GM21723 (cell line): ENCODE data around the gene MACF1.

Experiments
- ATAC-seq: cut with Tn5 transposase; IDR thresholded peaks from one replicate; pipeline ENCODE4 v1.9.1; 2021; ENCODE audit warnings: mild to moderate bottlenecking, moderate library complexity; ENCODE audit not compliant: unreplicated experiment

Gene MACF1

DNA sequence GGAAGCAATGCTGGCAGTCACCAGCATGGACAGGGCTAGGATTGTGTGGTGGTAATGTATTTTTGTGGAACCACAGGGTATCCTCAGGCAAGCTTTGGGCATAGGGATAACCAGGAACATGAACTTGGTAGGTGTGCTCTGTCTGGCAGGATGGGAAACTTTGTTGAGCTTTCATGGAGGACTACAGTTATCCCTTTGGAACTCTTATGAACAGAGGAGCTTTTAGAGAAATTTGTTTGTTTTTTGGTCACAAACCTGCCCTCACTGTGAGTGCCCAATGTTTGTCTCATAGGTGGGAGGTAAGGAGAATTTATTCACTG lies 54.4 kb downstream of the MACF1 start:
- ATAC-seq: no peak

GRCh38 chr1:39261712-39262221 lies 57.3 kb downstream of the MACF1 start:
- no peak for ATAC-seq

DNA sequence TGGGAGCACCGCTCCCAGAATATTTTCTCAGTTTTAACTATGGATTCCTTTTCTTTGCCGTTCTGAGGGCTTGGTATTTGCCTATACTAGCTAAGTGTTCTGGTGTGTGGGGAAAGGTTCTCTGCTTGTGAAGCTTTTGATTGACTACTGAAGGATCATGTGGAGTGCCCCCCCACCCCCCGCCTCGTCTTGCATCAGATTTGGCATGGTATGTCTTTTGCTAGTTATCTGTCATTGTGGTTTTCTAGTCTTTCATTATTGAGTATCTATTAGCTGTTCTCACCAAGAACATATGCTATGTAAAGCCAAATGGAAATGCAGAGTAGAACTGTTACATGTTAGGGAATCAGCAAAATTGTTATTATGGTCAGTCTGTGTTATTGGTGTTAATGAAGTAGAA lies 58.3 kb downstream of the MACF1 start:
- no peak for ATAC-seq

DNA sequence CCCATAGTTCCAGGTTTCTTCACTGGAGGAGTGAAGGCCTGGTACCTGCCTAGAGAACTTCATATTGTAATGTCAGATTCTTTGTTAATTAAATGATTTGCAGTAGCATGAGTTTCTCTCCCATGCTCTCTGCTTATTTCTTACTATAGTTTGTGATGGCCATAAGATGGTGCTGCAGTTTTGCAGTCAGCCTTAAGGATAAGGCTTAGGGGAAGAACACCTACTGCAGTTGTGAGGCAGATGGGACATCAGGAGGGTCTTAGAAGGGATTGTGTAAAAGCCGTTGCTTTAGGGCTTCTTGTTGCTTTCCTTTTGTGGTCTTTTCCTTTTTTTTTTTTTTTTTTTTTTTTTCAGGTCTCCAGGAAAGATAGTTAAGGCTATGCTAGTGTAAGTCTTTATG lies 61.8 kb downstream of the MACF1 start:
- ATAC-seq: no peak

GRCh38 chr1:39266792-39267191 lies 62.3 kb downstream of the MACF1 start:
- ATAC-seq: no peak

- ATAC-seq: no peak
Observed at GRCh38 chr1:39268112-39268581, 63.7 kb downstream of the MACF1 start.

DNA sequence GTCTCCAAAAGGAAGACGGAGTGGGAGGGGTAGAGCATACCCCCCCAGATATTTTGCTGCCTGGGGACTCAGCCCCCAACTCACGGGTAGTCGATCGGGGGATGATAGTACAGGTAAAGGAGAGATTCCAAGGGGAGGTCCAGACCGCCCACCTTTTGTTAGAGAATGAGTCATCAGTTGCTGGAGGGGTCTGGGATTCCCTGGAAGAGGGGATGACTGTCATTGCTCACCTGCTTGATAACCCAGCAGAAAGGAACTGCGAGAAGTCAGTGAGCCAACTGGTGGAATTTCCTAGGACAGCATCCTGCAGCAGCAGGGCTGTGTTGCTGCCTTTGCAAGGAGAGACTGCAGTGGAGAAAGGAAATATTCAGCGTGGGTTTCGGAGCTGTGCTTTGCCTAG lies 64.4 kb downstream of the MACF1 start:
- no peak for ATAC-seq

DNA sequence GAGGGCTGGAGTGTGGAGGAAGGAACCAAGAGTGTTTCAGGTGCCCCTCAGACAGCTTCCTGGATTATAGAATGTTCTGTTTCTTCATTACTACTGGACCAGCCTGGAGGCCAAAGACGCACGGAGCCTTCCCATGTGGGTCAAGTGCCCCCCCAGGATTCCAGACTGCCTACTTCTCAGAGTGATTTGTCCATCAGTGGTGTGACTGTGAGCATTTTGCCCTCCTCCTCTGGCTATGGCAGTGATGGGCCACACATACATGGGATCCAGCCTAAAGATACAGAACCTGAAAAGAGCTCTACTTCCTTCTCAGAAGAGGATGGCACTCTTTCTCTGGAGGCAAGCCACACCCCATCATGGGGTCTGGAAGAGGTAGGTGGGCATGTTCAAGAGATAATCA lies 64.9 kb downstream of the MACF1 start:
- ATAC-seq: peak; percentile 19

DNA sequence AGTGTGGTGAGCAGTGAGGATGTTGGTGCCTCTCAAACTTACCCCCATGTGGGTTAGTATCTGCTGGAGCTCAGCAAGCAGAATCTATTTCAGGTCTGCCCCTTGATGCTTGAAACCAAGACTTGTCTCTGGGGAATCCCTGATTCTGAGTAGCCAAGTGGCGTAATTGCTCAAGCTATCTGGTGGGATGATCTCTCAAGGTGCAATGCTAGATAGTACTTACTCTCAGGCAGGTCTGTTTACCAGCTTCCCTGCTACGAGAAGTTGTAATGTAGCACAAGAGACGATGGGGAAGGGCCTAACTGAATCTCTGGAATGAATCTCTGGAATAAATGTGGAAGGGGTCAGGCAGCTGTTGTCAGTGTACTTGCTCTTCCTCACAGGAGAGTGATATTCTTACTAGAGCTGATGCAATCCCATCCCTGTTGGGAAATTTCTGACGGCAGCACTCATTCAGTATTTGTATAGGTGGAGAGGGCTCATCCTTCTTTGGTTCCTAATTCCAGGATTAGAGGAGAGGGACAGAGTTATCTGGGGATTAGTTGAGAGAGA lies 65.4 kb downstream of the MACF1 start:
- peak; percentile 66 for ATAC-seq

DNA sequence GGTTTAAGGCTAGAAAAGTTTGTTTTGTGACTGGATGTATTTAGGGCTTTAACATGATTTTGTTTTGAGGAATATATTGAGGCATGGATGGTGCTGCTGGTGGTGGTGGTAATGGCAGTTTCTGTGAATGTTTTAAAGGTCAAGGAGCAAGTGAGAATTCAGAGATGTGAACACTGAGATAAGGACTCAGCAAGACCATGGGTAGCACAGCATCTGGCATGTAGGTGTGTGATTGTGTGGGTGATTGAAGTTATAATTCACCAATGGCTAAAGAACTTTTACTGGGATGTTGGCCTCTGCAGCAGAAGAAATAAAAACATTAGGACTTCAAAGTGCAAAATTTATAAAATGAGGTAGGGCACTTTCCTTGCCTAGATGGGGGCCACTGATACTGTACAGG lies 65.9 kb downstream of the MACF1 start:
- no peak for ATAC-seq

- ATAC-seq: peak; percentile 50
Observed at GRCh38 chr1:39272027-39272797, 67.7 kb downstream of the MACF1 start.

- ATAC-seq: no peak
Observed at GRCh38 chr1:39272798-39273469, 68.4 kb downstream of the MACF1 start.

DNA sequence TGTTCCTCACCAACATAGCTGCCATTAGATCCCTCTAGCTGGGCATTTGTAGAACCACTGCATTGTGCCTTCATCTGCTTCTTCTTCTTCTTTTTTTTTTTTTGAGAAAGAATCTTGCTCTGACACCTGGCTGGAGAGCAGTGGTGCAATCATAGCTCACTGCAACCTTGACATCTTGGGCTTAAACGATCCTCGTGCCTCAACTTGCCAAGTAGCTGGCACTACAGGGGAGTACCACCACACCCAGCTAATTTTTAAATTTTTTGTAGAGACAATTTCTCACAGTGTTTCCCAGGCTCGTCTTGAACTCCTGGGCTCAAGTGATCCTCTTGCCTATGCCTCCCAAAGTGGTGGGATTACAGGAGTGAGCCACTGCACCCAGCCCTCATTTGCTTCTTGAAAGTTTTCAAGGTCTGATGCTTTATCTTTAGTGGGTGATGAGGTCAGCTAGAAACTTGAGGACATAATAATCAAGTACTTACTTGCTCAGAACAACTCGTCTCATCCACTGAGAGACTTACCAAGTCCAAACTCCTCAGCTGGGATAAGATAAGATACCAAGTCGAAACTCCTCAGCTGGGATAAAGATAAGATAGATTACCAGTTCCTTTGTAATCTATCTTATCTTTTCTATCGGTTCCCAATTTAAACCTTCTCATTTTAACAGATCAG lies 71.5 kb downstream of the MACF1 start:
- ATAC-seq: no peak

DNA sequence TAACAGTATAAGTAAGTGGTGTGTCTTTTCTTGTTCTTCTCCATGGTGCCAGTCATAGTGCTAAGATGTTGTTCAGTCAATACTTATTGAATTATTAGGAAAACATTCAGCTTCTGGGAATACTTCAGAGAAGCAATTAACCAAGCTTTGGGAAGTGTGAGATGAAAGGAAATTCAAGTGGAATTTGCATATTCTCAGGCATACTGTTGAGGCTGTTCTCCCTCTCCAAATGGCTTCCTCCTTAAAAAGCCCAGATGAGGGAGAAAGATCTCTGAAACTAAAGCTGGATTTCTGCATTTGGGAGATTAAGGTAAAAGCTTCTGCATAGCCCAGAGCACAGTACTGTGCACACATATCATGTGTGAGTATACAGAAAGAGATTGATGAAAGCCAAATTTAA lies 73.4 kb downstream of the MACF1 start:
- no peak for ATAC-seq

- no peak for ATAC-seq
Observed at GRCh38 chr1:39282537-39283216, 78.2 kb downstream of the MACF1 start.

DNA sequence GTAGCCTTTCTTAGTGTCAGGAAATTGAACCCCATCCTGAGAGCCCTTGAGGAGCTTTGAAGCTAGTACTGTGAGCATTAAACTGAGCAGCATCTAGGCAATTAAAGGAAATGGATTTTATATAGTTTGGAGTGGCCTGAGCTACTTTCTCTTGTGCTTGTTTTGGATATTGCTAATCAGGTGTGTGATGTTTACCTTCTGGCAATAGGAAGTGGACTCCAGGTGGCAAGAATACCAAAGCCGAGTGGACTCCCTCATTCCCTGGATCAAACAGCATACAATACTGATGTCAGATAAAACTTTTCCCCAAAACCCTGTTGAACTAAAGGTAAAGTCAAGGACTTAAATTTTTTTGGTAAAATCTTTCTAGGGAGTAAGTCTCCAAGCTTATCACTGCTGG lies 79.4 kb downstream of the MACF1 start:
- ATAC-seq: no peak

DNA sequence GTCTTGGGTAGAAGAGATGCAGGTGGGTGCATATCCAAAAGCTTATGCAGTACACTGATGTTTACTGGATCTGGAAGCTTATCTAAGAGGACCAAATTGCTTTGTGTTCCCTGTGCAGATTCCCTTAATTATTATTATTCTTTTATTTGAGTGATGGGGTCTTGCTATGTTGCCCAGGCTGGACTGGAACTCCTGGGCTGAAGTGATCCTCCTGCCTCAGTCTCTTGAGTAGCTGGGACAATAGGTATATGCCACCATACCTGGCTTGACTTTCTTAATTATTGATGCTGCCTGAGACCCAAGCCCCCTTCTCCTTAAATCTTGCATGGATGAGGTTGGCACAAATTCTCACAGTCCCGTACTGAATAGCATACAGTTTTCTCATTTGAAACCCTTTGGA lies 83.0 kb downstream of the MACF1 start:
- no peak for ATAC-seq

DNA sequence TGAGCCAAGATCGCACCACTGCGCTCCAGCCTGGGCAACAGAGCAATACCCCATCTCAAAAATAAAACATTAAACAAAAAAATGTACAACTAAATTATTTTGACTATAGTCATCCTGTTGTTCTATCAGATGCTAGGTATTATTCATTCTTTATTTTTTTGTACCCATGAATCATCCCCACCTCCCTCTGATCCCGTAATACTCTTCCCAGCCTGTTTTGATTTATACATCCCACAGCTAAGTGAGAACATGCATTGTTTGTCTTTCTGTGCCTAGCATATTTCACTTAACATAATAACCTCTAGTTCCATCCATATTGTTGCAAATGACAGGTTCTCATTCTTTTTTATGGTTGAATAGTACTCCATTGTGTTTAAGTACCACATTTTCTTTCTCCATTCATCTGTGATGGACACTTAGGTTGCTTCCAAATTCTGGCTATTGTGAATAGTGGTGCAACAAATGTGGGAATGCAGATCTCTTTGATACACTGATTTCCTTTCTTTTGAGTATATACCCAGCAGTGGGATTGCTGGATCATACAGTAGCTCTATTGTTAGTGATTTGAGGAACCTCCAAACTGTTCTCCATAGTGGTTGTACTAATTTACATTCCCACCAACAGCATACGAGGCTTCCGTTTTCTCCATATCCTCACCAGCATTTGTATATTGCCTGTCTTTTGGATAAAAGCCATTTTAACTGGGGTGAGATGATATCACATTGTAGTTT lies 84.4 kb downstream of the MACF1 start:
- ATAC-seq: no peak

DNA sequence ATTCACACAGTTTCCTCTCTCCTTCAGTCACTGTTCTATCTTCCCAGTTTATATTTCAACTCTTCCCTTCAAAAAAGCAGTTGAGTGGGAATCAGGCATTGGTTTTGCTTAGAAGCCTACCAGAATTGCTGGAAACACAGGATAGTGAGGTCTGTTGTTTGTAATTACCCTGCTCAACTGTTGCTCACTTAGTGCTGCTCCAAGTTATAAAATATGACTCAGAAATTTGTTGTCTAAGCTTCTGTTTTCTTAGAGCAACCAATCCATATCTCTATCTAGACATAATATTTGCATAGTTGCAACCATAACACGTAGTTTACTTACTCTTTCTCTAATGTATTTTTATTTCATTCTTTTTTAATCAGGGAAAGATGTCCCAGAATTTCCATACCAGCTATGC lies 87.9 kb downstream of the MACF1 start:
- ATAC-seq: no peak

- ATAC-seq: no peak
Observed at GRCh38 chr1:39293375-39294070, 89.0 kb downstream of the MACF1 start.
